GM12892 (cell line): ENCODE measurements around the gene CCNJ.

Source experiments
- DNase-seq: peaks from one replicate; pipeline ENCODE4 v3.0.0; 2011; ENCODE audit not compliant: insufficient read length
- FAIRE-seq: peaks from 2 replicates; lab custom pipeline; 2011; peaks lifted over from hg19 to GRCh38; lab: Jason Lieb, UNC
- POLR2A ChIP-seq: IDR thresholded peaks from 2 replicates; pipeline ENCODE4 v1.6.1; 2011; ENCODE audit warnings: low read depth, low read length, control low read depth
- POLR2AphosphoS5 ChIP-seq: IDR thresholded peaks from 2 replicates; pipeline ENCODE4 v1.6.1; 2011; ENCODE audit warnings: low read depth, low read length, control low read depth
- TAF1 ChIP-seq: IDR thresholded peaks from 2 replicates; pipeline ENCODE4 v1.6.1; 2011; ENCODE audit warnings: low read depth, mild to moderate bottlenecking, control low read depth, low read length, borderline replicate concordance

Gene CCNJ

DNA sequence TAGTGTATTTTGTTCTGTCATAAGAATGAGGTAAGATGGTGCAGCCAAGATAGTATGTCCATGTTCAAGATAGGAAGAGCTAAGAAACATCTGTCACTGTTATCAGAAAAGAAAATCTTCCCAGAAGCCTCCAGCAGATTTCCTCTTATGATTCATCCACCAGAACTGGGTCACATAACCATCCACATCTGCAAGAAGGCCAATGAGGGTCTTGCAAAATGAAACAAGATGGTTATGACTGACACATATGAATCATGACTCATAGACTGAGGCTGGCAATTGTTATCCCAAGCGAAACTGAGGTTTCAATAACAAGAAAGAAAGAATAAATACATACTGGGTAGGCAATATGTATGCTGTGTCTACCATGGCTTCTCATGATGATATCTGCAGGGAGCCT is 30.3 kb downstream of the CCNJ start:
- DNase-seq, result no peak
- peak; percentile 36 for FAIRE-seq
- TF ChIP-seq TAF1 (no peak), POLR2A (no peak), POLR2AphosphoS5 (no peak)

DNA sequence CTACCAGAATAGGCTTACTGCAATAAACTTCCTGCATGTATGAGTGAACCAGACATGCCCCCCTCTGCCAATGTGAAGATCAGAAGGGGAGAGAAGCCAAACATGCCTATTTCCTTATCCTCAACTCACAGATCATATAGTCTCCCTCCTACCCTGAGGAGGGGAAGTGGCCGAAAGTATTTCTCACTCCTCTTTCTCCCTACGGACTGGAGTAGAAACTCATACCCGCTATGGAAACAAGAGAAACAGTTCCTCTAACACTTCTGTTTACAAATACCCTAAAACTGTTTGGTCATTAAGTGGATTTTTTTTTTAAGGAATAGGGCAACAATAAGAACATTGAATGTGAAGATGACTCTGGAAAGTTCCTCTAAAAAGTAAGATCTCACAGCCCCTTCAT is 31.4 kb downstream of the CCNJ start:
- no peak for TF ChIP-seq POLR2AphosphoS5
- no peak for TF ChIP-seq POLR2A
- no peak for TF ChIP-seq TAF1
- no peak for DNase-seq
- FAIRE-seq, result no peak

DNA sequence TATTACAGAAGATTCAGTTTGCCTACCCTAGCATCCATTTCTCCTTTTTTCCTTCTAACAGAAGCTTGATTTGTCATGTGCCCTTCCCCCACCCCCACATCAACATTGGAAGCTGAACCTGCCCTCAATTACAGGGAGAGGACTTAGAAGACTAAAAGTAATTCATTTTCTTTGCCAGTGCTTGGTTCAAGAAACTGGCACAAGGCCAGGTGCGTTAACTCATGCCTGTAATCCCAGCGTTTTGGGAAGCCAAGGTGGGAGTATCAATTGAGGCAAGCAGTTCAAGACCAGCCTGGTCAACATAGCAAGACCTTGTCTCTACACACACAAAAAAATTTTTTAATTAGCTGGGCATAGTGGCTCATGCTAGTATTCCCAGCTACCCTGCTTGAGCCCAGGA is 32.6 kb downstream of the CCNJ start:
- no peak for DNase-seq
- no peak for FAIRE-seq
- TF ChIP-seq POLR2A, result no peak

DNA sequence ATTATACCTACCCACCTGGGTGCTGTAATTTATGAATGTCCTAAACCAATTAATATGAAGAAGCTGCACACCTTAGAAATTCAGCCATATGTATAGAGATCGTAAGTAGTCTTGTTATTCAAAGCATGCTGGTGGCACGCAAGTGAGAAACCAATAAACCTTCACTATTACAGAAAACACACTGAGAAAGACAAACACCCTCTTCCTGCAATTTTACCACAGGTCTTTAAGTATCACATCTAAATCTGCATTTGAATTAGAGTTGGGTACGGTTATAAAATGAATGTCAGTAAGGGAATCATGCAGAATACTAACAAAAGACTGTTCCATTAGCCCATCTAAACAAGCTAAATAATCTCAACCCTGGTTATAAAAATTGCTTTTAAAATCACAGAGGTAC is 33.8 kb downstream of the CCNJ start:
- no peak for FAIRE-seq
- no peak for DNase-seq
- TF ChIP-seq POLR2A (no peak), TAF1 (no peak), POLR2AphosphoS5 (no peak)

DNA sequence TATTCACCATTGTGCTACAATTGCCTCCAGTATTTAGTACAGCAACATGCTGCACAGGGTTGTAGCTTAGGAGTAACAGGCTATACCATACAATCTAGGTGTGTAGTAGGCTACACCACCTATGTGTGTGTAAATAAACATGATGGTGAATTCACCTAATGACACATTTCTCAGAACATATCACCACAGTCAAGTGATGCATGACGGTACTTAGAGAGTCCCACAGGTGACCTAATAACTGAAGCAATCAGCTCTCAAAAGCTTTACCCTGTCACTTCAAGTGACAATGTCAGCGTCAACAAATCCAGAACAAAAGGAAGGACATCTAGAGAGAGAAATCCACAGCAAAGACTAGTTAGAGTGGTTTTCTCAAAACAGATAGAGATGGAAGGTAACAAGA is 38.8 kb downstream of the CCNJ start:
- DNase-seq, result no peak
- FAIRE-seq, result no peak
- no peak for TF ChIP-seq TAF1
- no peak for TF ChIP-seq POLR2AphosphoS5
- TF ChIP-seq POLR2A, result no peak

DNA sequence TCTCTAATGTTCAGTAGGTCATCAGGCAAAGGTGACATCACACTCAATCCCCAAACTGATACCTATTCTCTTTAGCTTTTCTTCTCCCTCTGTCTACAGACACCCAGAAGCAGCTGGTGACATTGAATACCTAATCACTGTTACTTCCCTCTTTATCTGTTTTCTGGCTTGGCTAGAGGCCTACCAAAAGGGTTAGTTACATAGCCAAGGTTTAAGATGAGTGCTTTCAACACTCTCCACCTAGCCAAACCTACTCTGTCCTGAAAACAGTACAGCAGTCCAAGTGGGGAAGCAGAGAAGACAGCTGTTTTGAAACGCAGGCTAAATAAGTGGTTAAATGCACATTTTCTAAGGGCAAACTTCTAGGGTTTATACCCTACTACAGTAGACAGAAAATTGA is 39.4 kb downstream of the CCNJ start:
- FAIRE-seq, result no peak
- no peak for DNase-seq
- TF ChIP-seq POLR2A (no peak), POLR2AphosphoS5 (no peak), TAF1 (no peak)

DNA sequence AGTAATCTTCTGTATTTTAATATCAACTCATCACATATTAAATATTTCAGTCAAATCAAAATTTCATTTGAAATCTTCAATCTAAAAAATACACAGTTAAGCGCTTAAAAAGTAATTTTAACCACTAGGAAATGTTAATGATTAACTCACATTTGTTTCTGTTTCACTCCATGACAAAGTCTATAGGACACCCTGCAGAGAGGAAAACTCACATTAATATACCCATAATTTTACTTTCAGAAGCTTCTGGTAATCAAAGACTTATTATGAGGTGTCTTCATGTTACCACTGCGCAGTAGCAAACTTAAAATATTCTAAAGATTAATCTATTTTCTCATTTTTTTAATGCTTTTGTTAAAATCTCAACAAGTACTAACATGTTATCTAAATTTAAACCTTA is 45.7 kb downstream of the CCNJ start:
- no peak for TF ChIP-seq TAF1
- no peak for TF ChIP-seq POLR2A
- no peak for FAIRE-seq
- DNase-seq, result no peak

DNA sequence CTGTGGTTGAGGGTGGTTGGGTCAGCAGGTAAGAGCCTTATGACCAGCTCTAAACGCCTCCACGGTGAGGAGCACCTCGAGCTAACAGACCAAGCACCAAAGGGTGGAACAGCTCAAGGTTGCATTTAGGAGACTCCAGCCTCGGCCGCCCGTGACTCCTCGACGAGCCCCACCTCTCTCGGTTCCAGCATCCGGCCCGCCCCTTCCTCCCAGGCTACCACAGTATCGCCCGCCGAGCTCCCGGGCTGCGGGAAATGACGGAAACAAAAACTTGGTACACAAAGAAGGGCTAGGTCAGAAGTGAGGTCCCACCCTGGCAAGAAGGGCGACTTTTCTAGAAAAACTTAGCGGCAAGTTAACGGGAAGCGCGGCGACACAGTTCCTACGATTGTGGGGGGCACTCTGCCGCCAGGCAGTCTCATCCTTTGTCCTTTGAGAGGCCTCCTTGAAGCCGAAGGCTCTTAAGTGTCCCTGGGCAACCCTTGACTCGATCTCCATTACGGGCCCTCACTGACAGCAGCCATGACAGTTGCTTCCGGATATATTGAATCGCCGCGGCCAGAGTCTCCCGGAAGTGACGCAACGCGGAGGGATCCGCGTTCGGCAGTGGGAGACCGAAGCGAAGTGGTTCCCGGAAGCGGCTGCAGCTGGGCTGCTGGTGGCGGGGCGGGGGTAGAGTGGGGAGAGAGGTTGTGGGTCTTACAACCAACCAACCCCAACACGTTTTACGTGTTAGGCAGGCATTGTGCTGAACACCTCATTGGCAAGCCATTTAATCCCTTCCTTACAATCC is 46.5 kb downstream of the CCNJ start:
- DNase-seq (peak; percentile 72), FAIRE-seq (peak; percentile 93)
- peak; percentile 97 for TF ChIP-seq TAF1
- TF ChIP-seq POLR2AphosphoS5, result peak; percentile 95
- peak; percentile 97 for TF ChIP-seq POLR2A

DNA sequence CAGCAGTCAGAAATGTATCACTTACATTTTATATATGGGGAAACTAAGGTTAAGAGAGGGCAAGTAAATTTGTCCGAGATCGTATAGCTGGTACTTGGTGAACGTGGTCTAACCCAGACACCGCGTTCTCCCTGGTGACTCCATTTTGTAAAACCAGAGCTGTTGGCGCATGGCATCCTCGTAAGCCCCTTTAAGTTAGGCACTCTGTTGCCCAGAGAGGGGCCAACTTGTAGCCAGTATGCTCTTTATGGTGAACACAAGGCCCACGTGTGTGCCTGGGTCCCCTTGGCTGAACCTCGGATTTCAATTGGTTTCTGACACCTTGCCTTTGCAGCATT is 47.0 kb downstream of the CCNJ start:
- no peak for DNase-seq
- peak; percentile 36 for FAIRE-seq
- TF ChIP-seq TAF1, result no peak
- no peak for TF ChIP-seq POLR2AphosphoS5
- TF ChIP-seq POLR2A, result no peak

DNA sequence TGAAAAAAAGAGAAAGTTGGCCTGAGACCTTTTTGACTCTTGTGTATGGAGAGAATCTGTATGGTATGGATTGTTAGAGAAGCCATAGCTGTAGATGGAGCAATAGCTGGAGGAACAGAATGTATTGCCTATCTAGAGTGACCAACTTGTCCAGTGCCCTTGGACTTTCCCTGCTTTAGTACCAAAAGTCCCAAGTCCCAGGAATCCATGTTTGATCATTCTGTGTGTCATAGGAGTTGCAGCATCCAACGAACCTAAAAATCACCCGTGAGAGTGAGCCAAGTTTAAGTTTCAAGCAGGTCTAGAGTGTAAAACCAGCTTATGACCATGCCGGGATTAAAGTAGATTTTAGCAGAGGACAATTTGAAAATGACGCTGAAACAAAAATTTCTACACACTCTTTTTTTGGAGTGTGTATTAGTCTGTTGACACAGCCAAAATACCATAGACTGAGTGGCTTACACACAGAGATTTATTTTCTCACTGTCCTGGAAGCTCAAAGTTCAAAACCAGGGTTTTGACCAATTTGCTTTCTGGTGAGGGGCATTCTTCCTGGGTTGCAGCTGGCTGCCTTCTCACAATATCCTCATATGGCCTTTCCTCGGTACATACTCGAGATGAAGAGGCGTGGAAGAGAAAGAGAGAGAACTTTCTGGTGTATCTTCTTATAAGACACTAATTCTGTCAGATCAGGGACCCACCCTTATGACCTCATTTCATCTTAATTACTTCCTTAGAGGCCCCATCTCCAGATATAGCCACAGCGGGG is 49.8 kb downstream of the CCNJ start:
- DNase-seq (no peak), FAIRE-seq (no peak)
- TF ChIP-seq TAF1, result no peak
- TF ChIP-seq POLR2A, result no peak
- TF ChIP-seq POLR2AphosphoS5, result no peak

DNA sequence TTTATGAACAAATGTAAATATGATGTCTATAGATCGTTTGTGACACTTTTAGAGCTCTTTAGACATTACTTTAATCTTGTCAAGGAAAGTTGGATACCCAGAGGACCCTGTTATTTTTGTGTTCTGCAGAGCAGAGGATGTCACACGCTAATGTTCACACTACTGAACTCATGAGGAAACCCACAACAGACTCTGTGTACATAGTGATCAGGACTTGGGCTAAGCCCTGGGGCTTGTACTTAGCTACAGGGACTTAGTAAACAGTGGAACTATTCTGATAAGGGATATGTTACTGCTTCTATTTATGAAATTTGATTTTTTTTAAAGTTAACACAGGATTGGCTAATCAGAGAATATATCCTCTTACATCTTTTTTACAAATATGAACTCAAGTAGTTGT is 50.6 kb downstream of the CCNJ start:
- FAIRE-seq (no peak), DNase-seq (no peak)

DNA sequence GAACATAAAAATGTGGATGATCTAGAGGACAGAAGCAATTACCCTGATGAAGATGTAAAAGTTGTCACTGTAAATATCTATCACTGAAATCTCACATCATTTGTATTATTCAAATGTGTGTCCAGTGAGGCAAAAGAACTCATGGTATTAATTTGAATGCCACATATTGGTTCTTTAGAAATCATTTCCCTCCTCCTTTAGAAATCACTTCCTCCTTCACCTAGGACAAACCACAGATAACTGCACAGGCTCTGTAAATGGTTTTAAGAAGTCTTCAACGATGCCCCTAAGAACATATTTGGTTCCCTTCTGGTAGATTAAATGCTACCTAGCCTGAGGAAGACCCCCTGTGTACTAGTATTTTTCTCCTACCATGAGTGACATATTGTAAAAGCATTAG is 53.6 kb downstream of the CCNJ start:
- DNase-seq, result no peak
- TF ChIP-seq TAF1 (no peak), POLR2A (no peak), POLR2AphosphoS5 (no peak)
- FAIRE-seq, result no peak

More for the DNA sequence above, 50.6 kb downstream of the CCNJ start:
- no peak for TF ChIP-seq TAF1
- no peak for TF ChIP-seq POLR2AphosphoS5
- no peak for TF ChIP-seq POLR2A
